SK-N-SH treated with all-trans-retinoic acid at 6 μM for 48 hours (cell line): ENCODE data around the gene NGEF.
"Not testable (repeated sequence)": the region's sequence is repeated elsewhere in the genome, so short reads cannot be mapped to it uniquely, and the experiment has no call there.

Experiments
- ATAC-seq: fragments of 200-7000 bp; cut with Tn5 transposase; 3 replicates; pipeline ENCODE4 v1.9.1; 2020; ENCODE audit warnings: mild to moderate bottlenecking, moderate library complexity
- BACH2 ChIP-seq: fragments of 250-450 bp; sonication (Bioruptor Pico); IDR thresholded peaks from 2 replicates; pipeline ENCODE4 v1.9.0; 2021; ENCODE audit warnings: mild to moderate bottlenecking, borderline replicate concordance
- CREB5 ChIP-seq: fragments of 250-450 bp; sonication (Bioruptor Pico); IDR thresholded peaks from 2 replicates; pipeline ENCODE4 v1.5.1; 2020; ENCODE audit warnings: low read depth, mild to moderate bottlenecking, moderate library complexity
- CSRNP3 ChIP-seq: fragments of 250-450 bp; sonication (Bioruptor Pico); IDR thresholded peaks from 2 replicates; pipeline ENCODE4 v1.5.1; 2021; ENCODE audit warnings: mild to moderate bottlenecking, moderate library complexity
- ESRRG ChIP-seq: fragments of 250-450 bp; sonication (Bioruptor Pico); IDR thresholded peaks from 2 replicates; pipeline ENCODE4 v1.6.1; 2021; ENCODE audit warnings: mild to moderate bottlenecking
- GLIS3 ChIP-seq: fragments of 250-450 bp; sonication (Bioruptor Pico); IDR thresholded peaks from 2 replicates; pipeline ENCODE4 v1.5.0; 2020; ENCODE audit warnings: mild to moderate bottlenecking, moderate library complexity
- OSR1 ChIP-seq: fragments of 250-450 bp; sonication (Bioruptor Pico); IDR thresholded peaks from 2 replicates; pipeline ENCODE4 v1.8.0; 2022; ENCODE audit warnings: moderate library complexity, mild to moderate bottlenecking, inconsistent platforms
- RARB ChIP-seq: fragments of 250-450 bp; sonication (Bioruptor Pico); IDR thresholded peaks from 2 replicates; pipeline ENCODE4 v1.8.0; 2021; ENCODE audit warnings: mild to moderate bottlenecking, moderate library complexity
- SNAI2 ChIP-seq: fragments of 250-450 bp; sonication (Bioruptor Pico); IDR thresholded peaks from 2 replicates; pipeline ENCODE4 v1.5.0; 2020; ENCODE audit warnings: mild to moderate bottlenecking, moderate library complexity
- TCF4 ChIP-seq: fragments of 250-450 bp; sonication (Bioruptor Pico); IDR thresholded peaks from 2 replicates; pipeline ENCODE4 v1.8.0; 2021; ENCODE audit warnings: mild to moderate bottlenecking, moderate library complexity, borderline replicate concordance
- ZNF70 ChIP-seq: fragments of 450-650 bp; formaldehyde crosslinking; IDR thresholded peaks from 2 replicates; pipeline ENCODE4 v1.5.0; 2020; ENCODE audit warnings: mild to moderate bottlenecking, moderate library complexity
- ZNF8 ChIP-seq: fragments of 450-650 bp; formaldehyde crosslinking; IDR thresholded peaks from 2 replicates; pipeline ENCODE4 v1.5.0; 2020; ENCODE audit warnings: mild to moderate bottlenecking, moderate library complexity
- TF ChIP-seq, protein P1 (sequence below): fragments of 250-450 bp; sonication (Bioruptor Pico); IDR thresholded peaks from 2 replicates; pipeline ENCODE4 v1.8.0; 2021; ENCODE audit warnings: low read depth, mild to moderate bottlenecking, moderate library complexity, borderline replicate concordance
- TF ChIP-seq, protein P2 (sequence below): fragments of 250-450 bp; sonication (Bioruptor Pico); IDR thresholded peaks from 2 replicates; pipeline ENCODE4 v1.8.0; 2020; ENCODE audit warnings: mild to moderate bottlenecking, moderate library complexity, borderline replicate concordance

Gene NGEF

GRCh38 chr2:233053928-233054784 is 41.1 kb upstream of the NGEF start (continued):
- TF ChIP-seq, protein P1, sequence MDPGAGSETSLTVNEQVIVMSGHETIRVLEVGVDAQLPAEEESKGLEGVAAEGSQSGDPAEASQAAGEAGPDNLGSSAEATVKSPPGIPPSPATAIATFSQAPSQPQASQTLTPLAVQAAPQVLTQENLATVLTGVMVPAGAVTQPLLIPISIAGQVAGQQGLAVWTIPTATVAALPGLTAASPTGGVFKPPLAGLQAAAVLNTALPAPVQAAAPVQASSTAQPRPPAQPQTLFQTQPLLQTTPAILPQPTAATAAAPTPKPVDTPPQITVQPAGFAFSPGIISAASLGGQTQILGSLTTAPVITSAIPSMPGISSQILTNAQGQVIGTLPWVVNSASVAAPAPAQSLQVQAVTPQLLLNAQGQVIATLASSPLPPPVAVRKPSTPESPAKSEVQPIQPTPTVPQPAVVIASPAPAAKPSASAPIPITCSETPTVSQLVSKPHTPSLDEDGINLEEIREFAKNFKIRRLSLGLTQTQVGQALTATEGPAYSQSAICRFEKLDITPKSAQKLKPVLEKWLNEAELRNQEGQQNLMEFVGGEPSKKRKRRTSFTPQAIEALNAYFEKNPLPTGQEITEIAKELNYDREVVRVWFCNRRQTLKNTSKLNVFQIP (CRISPR knock-in tag), result no peak

DNA sequence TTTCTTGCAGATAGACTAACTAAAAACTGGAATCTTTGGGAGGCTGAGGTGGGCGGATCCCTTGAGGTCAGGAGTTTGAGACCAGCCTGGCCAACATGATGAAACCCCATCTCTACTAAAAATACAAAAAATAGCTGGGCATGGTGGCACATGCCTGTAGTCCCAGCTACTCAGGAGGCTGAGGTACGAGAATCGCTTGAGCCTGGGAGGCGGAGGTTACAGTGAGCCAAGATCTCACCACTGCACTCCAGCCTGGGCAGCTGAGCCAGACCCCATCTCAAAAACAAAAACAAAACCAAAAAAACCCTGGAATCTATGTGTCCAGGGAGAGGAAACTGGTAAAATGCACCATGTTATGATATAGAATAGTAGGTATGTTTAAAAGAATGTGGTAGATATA is 39.5 kb upstream of the NGEF start:
- ATAC-seq, result not testable (repeated sequence)

GRCh38 chr2:233051241-233052149 is 38.4 kb upstream of the NGEF start:
- TF ChIP-seq CREB5 (CRISPR knock-in tag) (no peak), ZNF70 (CRISPR knock-in tag) (no peak), CSRNP3 (no peak), GLIS3 (no peak)
- TF ChIP-seq, protein P1 (CRISPR knock-in tag), result no peak
- TF ChIP-seq, protein P2, sequence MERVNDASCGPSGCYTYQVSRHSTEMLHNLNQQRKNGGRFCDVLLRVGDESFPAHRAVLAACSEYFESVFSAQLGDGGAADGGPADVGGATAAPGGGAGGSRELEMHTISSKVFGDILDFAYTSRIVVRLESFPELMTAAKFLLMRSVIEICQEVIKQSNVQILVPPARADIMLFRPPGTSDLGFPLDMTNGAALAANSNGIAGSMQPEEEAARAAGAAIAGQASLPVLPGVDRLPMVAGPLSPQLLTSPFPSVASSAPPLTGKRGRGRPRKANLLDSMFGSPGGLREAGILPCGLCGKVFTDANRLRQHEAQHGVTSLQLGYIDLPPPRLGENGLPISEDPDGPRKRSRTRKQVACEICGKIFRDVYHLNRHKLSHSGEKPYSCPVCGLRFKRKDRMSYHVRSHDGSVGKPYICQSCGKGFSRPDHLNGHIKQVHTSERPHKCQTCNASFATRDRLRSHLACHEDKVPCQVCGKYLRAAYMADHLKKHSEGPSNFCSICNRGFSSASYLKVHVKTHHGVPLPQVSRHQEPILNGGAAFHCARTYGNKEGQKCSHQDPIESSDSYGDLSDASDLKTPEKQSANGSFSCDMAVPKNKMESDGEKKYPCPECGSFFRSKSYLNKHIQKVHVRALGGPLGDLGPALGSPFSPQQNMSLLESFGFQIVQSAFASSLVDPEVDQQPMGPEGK (CRISPR knock-in tag), result no peak

DNA sequence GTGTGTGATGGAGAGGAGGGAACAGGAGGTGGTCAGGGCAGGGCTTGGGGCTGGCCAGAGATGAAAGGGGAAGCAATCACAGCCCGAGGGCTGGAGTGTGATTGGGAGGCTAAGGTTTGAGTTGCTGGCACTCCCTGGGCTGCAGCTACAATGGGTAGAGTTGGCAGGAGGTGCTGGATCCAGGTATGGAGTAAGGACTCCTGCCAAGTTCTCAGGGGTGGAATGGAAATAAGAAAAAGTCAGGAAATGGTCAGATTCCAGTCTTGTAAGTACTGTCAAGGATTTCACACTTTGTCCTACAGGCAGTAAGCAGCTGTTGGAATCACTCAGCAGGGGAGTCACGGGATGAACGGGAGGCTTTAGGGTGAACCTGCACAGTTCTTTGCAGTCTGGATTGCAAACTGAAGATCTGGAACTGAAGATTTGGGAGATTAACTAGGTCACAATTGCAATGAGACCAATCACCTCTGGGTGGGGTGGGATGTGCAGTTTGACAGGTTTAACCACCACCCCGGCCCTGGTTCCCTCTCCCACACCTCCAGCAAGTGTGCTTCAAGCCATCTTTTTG is 36.2 kb upstream of the NGEF start:
- no peak for ATAC-seq
- TF ChIP-seq RARB (CRISPR knock-in tag) (no peak), OSR1 (CRISPR knock-in tag) (no peak), SNAI2 (CRISPR knock-in tag) (no peak), ESRRG (CRISPR knock-in tag) (no peak), BACH2 (no peak), CREB5 (CRISPR knock-in tag) (no peak), TCF4 (CRISPR knock-in tag) (no peak), ZNF8 (no peak)

More at GRCh38 chr2:233051241-233052149, 38.4 kb upstream of the NGEF start:
- ATAC-seq, result no peak
